Hepatocyte (in vitro differentiated cells): ENCODE measurements around the gene OPN1SW. TPM values are rescaled to one million over a fixed set of nuclear protein-coding genes. Genes with fewer than 3 reads are reported as not detected.

ENCODE experiments used
- DNase-seq: peaks from one replicate; pipeline ENCODE4 v3.0.0-alpha.2; 2016; ENCODE audit warnings: low spot score
- H2AFZ ChIP-seq: fragments of 200-600 bp; sonication (generic); 2 replicates; pipeline ENCODE4 v1.6.0; 2016; ENCODE audit warnings: antibody characterized with exemption, mild to moderate bottlenecking
- H3K27ac ChIP-seq: fragments of 200-600 bp; sonication (generic); 2 replicates; pipeline ENCODE4 v1.5.1; 2016; ENCODE audit warnings: mild to moderate bottlenecking
- H3K27me3 ChIP-seq: fragments of 200-600 bp; sonication (generic); 2 replicates; pipeline ENCODE4 v1.6.1; 2016
- H3K36me3 ChIP-seq: fragments of 200-600 bp; sonication (generic); replicated peaks from 2 replicates; pipeline ENCODE4 v1.5.1; 2016; ENCODE audit warnings: low read depth; ENCODE audit not compliant: insufficient read depth
- H3K4me1 ChIP-seq: fragments of 200-600 bp; sonication (generic); 2 replicates; pipeline ENCODE4 v1.5.1; 2016; ENCODE audit warnings: mild to moderate bottlenecking, moderate library complexity; ENCODE audit not compliant: insufficient read depth
- H3K4me2 ChIP-seq: fragments of 200-600 bp; sonication (generic); 2 replicates; pipeline ENCODE4 v1.6.0; 2016
- H3K4me3 ChIP-seq: fragments of 200-600 bp; sonication (generic); 2 replicates; pipeline ENCODE4 v1.5.1; 2016; ENCODE audit warnings: mild to moderate bottlenecking
- H3K79me2 ChIP-seq: fragments of 200-600 bp; sonication (generic); 2 replicates; pipeline ENCODE4 v1.6.0; 2017; ENCODE audit warnings: mild to moderate bottlenecking
- H3K9me2 ChIP-seq: fragments of 200-600 bp; sonication (generic); replicated peaks from 2 replicates; pipeline ENCODE4 v1.6.0; 2017; ENCODE audit warnings: mild to moderate bottlenecking; ENCODE audit not compliant: insufficient read depth
- H3K9me3 ChIP-seq: fragments of 200-600 bp; sonication (generic); 2 replicates; pipeline ENCODE4 v1.5.1; 2016; ENCODE audit warnings: low read depth, mild to moderate bottlenecking
- H4K20me1 ChIP-seq: fragments of 200-600 bp; sonication (generic); 2 replicates; pipeline ENCODE4 v1.6.0; 2016; ENCODE audit warnings: mild to moderate bottlenecking; ENCODE audit not compliant: insufficient read depth, poor library complexity, severe bottlenecking
- CTCF ChIP-seq: fragments of 200-600 bp; sonication (generic); IDR thresholded peaks from 2 replicates; pipeline ENCODE4 v1.5.1; 2016; ENCODE audit warnings: antibody characterized with exemption, mild to moderate bottlenecking; ENCODE audit not compliant: poor library complexity
- EZH2 ChIP-seq: fragments of 200-600 bp; sonication (generic); IDR thresholded peaks from 2 replicates; pipeline ENCODE4 v1.6.1; 2016; ENCODE audit warnings: antibody characterized with exemption, mild to moderate bottlenecking, borderline replicate concordance
- EZH2phosphoT487 ChIP-seq: fragments of 200-600 bp; sonication (generic); IDR thresholded peaks from one replicate; pipeline ENCODE4 v1.6.1; 2018; ENCODE audit warnings: antibody characterized with exemption, mild to moderate bottlenecking, low read depth, moderate library complexity; ENCODE audit not compliant: unreplicated experiment, severe bottlenecking
- WGBS: methylation state at CpG from one replicate; pipeline ENCODE4 v1.1.6; 2016; ENCODE audit warnings: low lambda C conversion rate; ENCODE audit errors: missing lambda C conversion rate; 5-methylcytosine and 5-hydroxymethylcytosine counted together
- polyA plus RNA-seq: library from polyadenylated mRNA; unstranded; fragments of >200 nt; fragmentation: Nextera tagmentation; extraction: Ambion mirVana; gene quantifications from 2 replicates; pipeline ENCODE4 v1.2.1, GENCODE V29; 2016
- total RNA-seq: library from RNA; depleted of rRNA; stranded (reverse); fragments of >200 nt; gene quantifications from 2 replicates; pipeline ENCODE4 v1.2.3, GENCODE V29; 2014

The OPN1SW gene
- total and polyA plus RNA-seq, 2 experiments from 2014 or later: not detected

- H3K27ac ChIP-seq: no peak overlapping the region
- DNase-seq: no peak
- H3K9me2 ChIP-seq: no peaks in the 10 kb centered on the region
- H4K20me1 ChIP-seq: peaks cover 54% of the 10 kb centered on the region
- no peak overlapping the region for H3K4me2 ChIP-seq
- WGBS: 64% methylated on average over 2 of the region's 2 CpGs
- peaks cover 63% of the 10 kb centered on the region for H3K79me2 ChIP-seq
- H3K4me1 ChIP-seq: peaks cover 10% of the 10 kb centered on the region
- no peaks in the 10 kb centered on the region for H3K9me3 ChIP-seq
- H3K4me3 ChIP-seq: no peak overlapping the region
- H2AFZ ChIP-seq: no peak overlapping the region
- peaks cover 6% of the 10 kb centered on the region for H3K36me3 ChIP-seq
- H3K27me3 ChIP-seq: no peaks in the 10 kb centered on the region
- TF ChIP-seq EZH2phosphoT487 (no peak), CTCF (no peak), EZH2 (no peak)
Measured at GRCh38 chr7:128757203-128757602, 18.4 kb downstream of the OPN1SW start.

DNA sequence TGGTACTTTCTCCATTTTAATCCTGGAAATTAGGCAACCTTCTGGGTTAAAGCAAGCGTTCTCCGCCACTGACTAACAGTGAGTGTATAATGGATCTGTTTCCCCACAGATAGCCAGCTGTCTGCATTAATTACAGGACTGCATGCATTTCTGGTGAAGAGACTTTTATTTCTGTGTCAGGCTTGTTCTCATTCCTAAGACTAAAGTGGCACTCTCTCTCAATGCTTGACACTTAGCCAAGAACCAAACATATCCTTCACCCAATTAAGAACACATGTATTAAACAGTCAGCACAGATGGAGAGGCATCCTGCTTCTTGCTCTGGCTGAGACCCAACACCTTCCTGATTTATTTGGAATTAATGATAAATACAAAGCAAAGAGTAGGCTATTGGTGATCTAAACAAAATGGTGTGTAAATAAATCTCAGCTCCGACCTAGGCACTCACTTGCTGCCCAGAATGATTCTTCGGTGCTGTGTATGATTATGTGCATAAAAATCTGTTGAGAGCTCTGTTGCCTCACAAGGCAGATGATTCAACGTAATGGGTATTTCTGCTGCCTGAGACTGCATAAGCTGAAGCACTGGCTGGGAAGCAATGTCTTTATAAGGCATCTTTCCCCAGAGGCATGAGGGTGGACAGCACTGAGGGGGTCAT is 19.6 kb downstream of the OPN1SW start:
- no peaks in the 10 kb centered on the region for H3K9me3 ChIP-seq
- H3K4me2 ChIP-seq: no peak overlapping the region
- H2AFZ ChIP-seq: no peak overlapping the region
- WGBS: 79% methylated on average over 5 of the region's 5 CpGs
- H3K36me3 ChIP-seq: peaks cover 6% of the 10 kb centered on the region
- no peak for TF ChIP-seq EZH2
- TF ChIP-seq EZH2phosphoT487: no peak
- TF ChIP-seq CTCF: no peak
- H3K9me2 ChIP-seq: no peaks in the 10 kb centered on the region
- H3K79me2 ChIP-seq: peaks cover 76% of the 10 kb centered on the region
- DNase-seq: no peak
- H4K20me1 ChIP-seq: peaks cover 59% of the 10 kb centered on the region
- H3K4me3 ChIP-seq: no peak overlapping the region
- peak overlapping the region; percentile 21 for H3K27ac ChIP-seq
- H3K4me1 ChIP-seq: peaks cover 10% of the 10 kb centered on the region
- no peaks in the 10 kb centered on the region for H3K27me3 ChIP-seq

GRCh38 chr7:128755075-128755818 is 20.3 kb downstream of the OPN1SW start:
- Histone ChIP-seq H3K9me2 (no peaks in the 10 kb centered on the region), H3K4me2 (no peak overlapping the region), H4K20me1 (peaks cover 66% of the 10 kb centered on the region), H3K79me2 (peaks cover 83% of the 10 kb centered on the region), H2AFZ (no peak overlapping the region), H3K36me3 (peaks cover 6% of the 10 kb centered on the region), H3K4me1 (peaks cover 10% of the 10 kb centered on the region), H3K4me3 (no peak overlapping the region), H3K27me3 (no peaks in the 10 kb centered on the region), H3K27ac (no peak overlapping the region), H3K9me3 (no peaks in the 10 kb centered on the region)
- WGBS: 100% methylated on average over 2 of the region's 2 CpGs
- DNase-seq: no peak
- no peak for TF ChIP-seq EZH2
- TF ChIP-seq EZH2phosphoT487: no peak
- no peak for TF ChIP-seq CTCF
